ENCODE data around the gene YBEY. TPM values are rescaled to one million over a fixed set of nuclear protein-coding genes. Genes with fewer than 3 reads are reported as not detected.

The YBEY gene
- total and polyA plus RNA-seq, 10 donors = 7.8 to 32.0 (median 14.2) TPM

GRCh38 chr21:46323227-46323709 lies 37.1 kb downstream of the YBEY start:
- no peak for TF ChIP-seq POLR2AphosphoS5 (IDR thresholded peaks at IDR 0.05)
- TF ChIP-seq, protein P1, sequence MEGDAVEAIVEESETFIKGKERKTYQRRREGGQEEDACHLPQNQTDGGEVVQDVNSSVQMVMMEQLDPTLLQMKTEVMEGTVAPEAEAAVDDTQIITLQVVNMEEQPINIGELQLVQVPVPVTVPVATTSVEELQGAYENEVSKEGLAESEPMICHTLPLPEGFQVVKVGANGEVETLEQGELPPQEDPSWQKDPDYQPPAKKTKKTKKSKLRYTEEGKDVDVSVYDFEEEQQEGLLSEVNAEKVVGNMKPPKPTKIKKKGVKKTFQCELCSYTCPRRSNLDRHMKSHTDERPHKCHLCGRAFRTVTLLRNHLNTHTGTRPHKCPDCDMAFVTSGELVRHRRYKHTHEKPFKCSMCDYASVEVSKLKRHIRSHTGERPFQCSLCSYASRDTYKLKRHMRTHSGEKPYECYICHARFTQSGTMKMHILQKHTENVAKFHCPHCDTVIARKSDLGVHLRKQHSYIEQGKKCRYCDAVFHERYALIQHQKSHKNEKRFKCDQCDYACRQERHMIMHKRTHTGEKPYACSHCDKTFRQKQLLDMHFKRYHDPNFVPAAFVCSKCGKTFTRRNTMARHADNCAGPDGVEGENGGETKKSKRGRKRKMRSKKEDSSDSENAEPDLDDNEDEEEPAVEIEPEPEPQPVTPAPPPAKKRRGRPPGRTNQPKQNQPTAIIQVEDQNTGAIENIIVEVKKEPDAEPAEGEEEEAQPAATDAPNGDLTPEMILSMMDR (IDR thresholded peaks at IDR 0.05 in 8 of 11, conservative IDR thresholded peaks at IDR 0.05 in 3 of 11) = no peak
- no peak for TF ChIP-seq POLR2A (IDR thresholded peaks at IDR 0.05)
- no peaks in the 10 kb centered on the region for H3K9me3 ChIP-seq
- peak overlapping the region in 6 of 8 donors; percentile 29 to 100 (median 98) for H3K27ac ChIP-seq
- peaks cover 15 to 69% (median 43%) of the 10 kb centered on the region in 6 donors for H3K4me1 ChIP-seq
- peak overlapping the region; percentile 79 to 100 (median 94) for H3K4me3 ChIP-seq
- no peak for DNase-seq
- peaks cover 0 to 18% (median 6%) of the 10 kb centered on the region in 6 donors for H3K36me3 ChIP-seq
- 0 to 3% (median 0%) methylated on average over 24 to 34 of the region's 34 CpGs for WGBS, 5 donors
- no peaks in the 10 kb centered on the region for H3K27me3 ChIP-seq (replicated peaks in 1 of 7)
- intact Hi-C loops (cut with DNase I; ENCODE audit: low total_unique reads) = loop anchor here (5.0 kb wide), 1 partner anchor 134 kb away; the partner anchor contains the start of gene DIP2A

DNA sequence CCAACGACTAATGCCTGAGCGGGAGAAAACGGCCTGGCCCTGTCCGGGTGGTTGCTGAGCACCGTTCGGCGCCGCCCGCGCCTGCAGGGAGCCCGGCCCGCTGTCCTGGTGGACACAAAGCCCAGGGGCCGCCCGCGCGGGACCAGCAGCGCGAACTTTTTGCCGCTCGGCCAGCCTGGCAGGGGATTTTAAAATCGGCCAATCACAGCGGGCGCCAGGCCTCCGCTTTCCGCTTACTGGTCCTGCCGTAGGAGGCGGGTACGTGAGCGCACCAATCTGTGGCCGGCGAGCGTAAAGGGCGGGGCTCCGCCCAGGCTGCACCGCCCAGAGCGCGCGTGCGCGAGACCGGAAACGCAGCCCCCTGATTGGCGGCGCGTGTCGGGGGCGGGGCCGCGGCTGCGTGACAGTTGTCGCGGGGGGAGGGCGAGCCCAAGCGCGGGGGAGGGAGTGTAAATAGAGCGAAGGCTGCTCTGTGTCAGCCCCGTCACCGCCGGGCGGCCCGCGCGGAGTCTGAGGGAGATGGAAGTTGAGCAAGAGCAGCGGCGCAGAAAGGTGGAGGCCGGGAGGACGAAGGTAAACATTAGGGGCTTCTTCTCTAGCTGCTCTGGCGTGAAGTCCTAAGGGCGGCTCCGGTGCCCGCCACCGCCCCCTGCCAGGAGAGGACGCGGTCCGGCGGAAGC lies 37.7 kb downstream of the YBEY start, which contains the start of the genes C21orf58 and PCNT:
Gene C21orf58, minus strand, starts transcription at position 161 of the 680 bp plus-strand sequence. CDS start 1,132 bp downstream, outside the sequence.
Gene PCNT, plus strand, starts transcription at position 447 of the 680 bp plus-strand sequence. Its CDS starts 73 bp downstream, at position 520.
- H3K27ac ChIP-seq = peak within 1 kb of the TSS; percentile 86 to 100 (median 98)
- DNase-seq = peak; percentile 98
- H3K9me3 ChIP-seq = no peaks in the 10 kb centered on the region
- H3K4me3 ChIP-seq = peak within 1 kb of the TSS; percentile 79 to 100 (median 94)
- intact Hi-C loops (cut with DNase I; ENCODE audit: low total_unique reads) = loop anchor here (5.0 kb wide), 1 partner anchor 133 kb away; the partner anchor contains the start of gene DIP2A
- no peaks in the 10 kb centered on the region for H3K27me3 ChIP-seq (replicated peaks in 1 of 7)
- peaks cover 0 to 24% (median 7%) of the 10 kb centered on the region in 6 donors for H3K36me3 ChIP-seq
- TF ChIP-seq POLR2AphosphoS5 (IDR thresholded peaks at IDR 0.05) (peak; percentile 53 to 85 (median 77)), POLR2A (IDR thresholded peaks at IDR 0.05) (no peak)
- TF ChIP-seq, protein P1 (IDR thresholded peaks at IDR 0.05 in 8 of 11, conservative IDR thresholded peaks at IDR 0.05 in 3 of 11) = peak in 3 of 11 experiments; percentile 5 to 33 (median 32)
- peaks cover 15 to 69% (median 43%) of the 10 kb centered on the region in 6 donors for H3K4me1 ChIP-seq
- 0 to 1% (median 0%) methylated on average over 43 to 76 of the region's 76 CpGs for WGBS, 5 donors

DNA sequence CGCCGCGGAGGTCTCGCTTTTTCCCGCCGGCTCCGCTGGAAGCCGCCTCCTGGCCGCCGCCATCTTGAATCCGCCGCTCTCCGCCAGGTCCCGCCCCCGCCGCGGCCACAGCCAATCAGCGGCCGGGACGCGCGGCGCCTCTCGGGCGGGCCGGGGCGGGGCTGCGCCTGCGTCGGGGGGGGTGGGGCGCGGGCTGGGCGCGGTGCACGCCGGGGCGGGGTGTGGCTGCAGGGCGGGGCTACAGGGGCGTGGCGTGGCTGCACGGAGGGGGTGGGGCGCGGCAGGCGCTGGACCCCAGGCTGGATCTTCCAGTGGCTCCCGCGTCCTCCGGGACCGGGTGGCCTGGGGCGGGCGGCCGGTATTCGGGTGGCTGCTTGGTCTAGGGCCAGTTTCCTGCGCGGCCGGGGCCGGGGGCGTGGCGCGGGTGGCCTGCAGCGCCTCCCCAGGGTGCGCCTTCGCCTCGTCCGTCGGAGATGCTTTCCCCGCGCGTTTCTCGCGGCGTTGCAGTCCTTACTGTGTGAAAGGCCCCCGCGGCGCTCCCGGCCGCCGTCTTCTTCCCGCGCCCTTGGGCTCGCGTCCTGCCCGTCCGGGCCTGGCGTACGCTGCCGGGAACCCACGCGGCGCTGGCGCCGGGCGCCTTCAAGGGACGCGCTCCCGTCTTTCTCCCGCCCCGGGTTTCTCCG lies 38.4 kb downstream of the YBEY start:
- peak; percentile 96 for DNase-seq
- Histone ChIP-seq H3K27ac (peak overlapping the region; percentile 86 to 100 (median 98)), H3K27me3 (replicated peaks in 1 of 7) (no peaks in the 10 kb centered on the region), H3K36me3 (peaks cover 0 to 31% (median 11%) of the 10 kb centered on the region in 6 donors), H3K9me3 (no peaks in the 10 kb centered on the region), H3K4me1 (peaks cover 15 to 64% (median 43%) of the 10 kb centered on the region in 6 donors), H3K4me3 (peak overlapping the region; percentile 79 to 100 (median 94))
- peak in 2 of 3 donors; percentile 52 to 68 for TF ChIP-seq POLR2AphosphoS5 (IDR thresholded peaks at IDR 0.05)
- TF ChIP-seq, protein P1 (IDR thresholded peaks at IDR 0.05 in 8 of 11, conservative IDR thresholded peaks at IDR 0.05 in 3 of 11) = peak in 5 of 11 experiments; percentile 14 to 34 (median 28)
- TF ChIP-seq POLR2A (IDR thresholded peaks at IDR 0.05) = no peak
- intact Hi-C loops (cut with DNase I; ENCODE audit: low total_unique reads) = loop anchor here (5.0 kb wide), 2 partner anchors 37 to 133 kb away; partner anchors contain the start of genes DIP2A, MCM3AP and YBEY
- 0 to 1% (median 1%) methylated on average over 15 to 98 of the region's 98 CpGs for WGBS, 5 donors
